GM21717 (cell line): ENCODE measurements around the gene LCP1.
"Not testable (repeated sequence)": the region's sequence is repeated elsewhere in the genome, so short reads cannot be mapped to it uniquely, and the experiment has no call there.

Experiments used
- ATAC-seq: cut with Tn5 transposase; IDR thresholded peaks from one replicate; pipeline ENCODE4 v1.9.1; 2021; ENCODE audit warnings: mild to moderate bottlenecking, moderate library complexity; ENCODE audit not compliant: unreplicated experiment

Gene LCP1

GRCh38 chr13:46181840-46182490 is at the start of gene LCP1:
Gene LCP1 (minus strand): TSS chr13:46182177. CDS start chr13:46159662, 22,515 bp downstream.
- ATAC-seq, result peak; percentile 65

- no peak for ATAC-seq
Measured at GRCh38 chr13:46229251-46229650, 47.3 kb upstream of the LCP1 start.

- ATAC-seq, result not testable (repeated sequence)
Measured at GRCh38 chr13:46220234-46220633, 38.3 kb upstream of the LCP1 start.

GRCh38 chr13:46214741-46215140 is 32.8 kb upstream of the LCP1 start:
- not testable (repeated sequence) for ATAC-seq

GRCh38 chr13:46213242-46213641 is 31.3 kb upstream of the LCP1 start:
- ATAC-seq, result no peak

- ATAC-seq, result peak; percentile 95
Measured at GRCh38 chr13:46211483-46212351, 29.7 kb upstream of the LCP1 start, which contains the start of gene LRRC63. Gene LRRC63 (plus strand): TSS chr13:46211928. CDS start chr13:46213035, 1,107 bp downstream.

- ATAC-seq, result peak; percentile 30
Measured at GRCh38 chr13:46211116-46211482, 29.1 kb upstream of the LCP1 start.

- no peak for ATAC-seq
Measured at GRCh38 chr13:46210362-46211083, 28.5 kb upstream of the LCP1 start.

GRCh38 chr13:46207828-46208227 is 25.9 kb upstream of the LCP1 start:
- ATAC-seq, result no peak

GRCh38 chr13:46206143-46206542 is 24.2 kb upstream of the LCP1 start:
- ATAC-seq, result no peak

- ATAC-seq, result no peak
Measured at GRCh38 chr13:46202966-46203365, 21.0 kb upstream of the LCP1 start.

GRCh38 chr13:46202188-46202795 is 20.3 kb upstream of the LCP1 start:
- no peak for ATAC-seq

- ATAC-seq, result no peak
Measured at GRCh38 chr13:46198696-46199193, 16.8 kb upstream of the LCP1 start.

- no peak for ATAC-seq
Measured at GRCh38 chr13:46197299-46198048, 15.5 kb upstream of the LCP1 start.

- no peak for ATAC-seq
Measured at GRCh38 chr13:46195016-46195415, 13.0 kb upstream of the LCP1 start.

GRCh38 chr13:46192412-46192811 is 10.4 kb upstream of the LCP1 start:
- no peak for ATAC-seq

- ATAC-seq, result no peak
Measured at GRCh38 chr13:46185634-46186033, 3.7 kb upstream of the LCP1 start.

- peak; percentile 42 for ATAC-seq
Measured at GRCh38 chr13:46184277-46184699, 2.3 kb upstream of the LCP1 start.

- no peak for ATAC-seq
Measured at GRCh38 chr13:46183018-46183946, 1.3 kb upstream of the LCP1 start.
